Suprapubic skin (tissue), 4 donors: ENCODE results near the gene NMRAL1. TPM values are rescaled to one million over a fixed set of nuclear protein-coding genes. Genes with fewer than 3 reads are reported as not detected.

ENCODE experiments used
- DNase-seq, 2 donors: peaks; one replicate each; pipeline ENCODE4 v3.0.0-alpha.2; 2019; ENCODE audit warnings: low spot score in 2 of 2
- H3K27ac ChIP-seq: fragments of 200-600 bp; sonication (generic); one replicate; pipeline ENCODE4 v1.5.1; 2019
- H3K27me3 ChIP-seq: fragments of 200-600 bp; sonication (generic); one replicate; pipeline ENCODE4 v1.5.1; 2019
- H3K36me3 ChIP-seq: fragments of 200-600 bp; sonication (generic); one replicate; pipeline ENCODE4 v1.5.1; 2019
- H3K4me1 ChIP-seq: fragments of 200-600 bp; sonication (generic); one replicate; pipeline ENCODE4 v1.5.1; 2019
- H3K4me3 ChIP-seq: fragments of 200-600 bp; sonication (generic); one replicate; pipeline ENCODE4 v1.5.1; 2019; ENCODE audit warnings: mild to moderate bottlenecking
- H3K9me3 ChIP-seq: fragments of 200-600 bp; sonication (generic); one replicate; pipeline ENCODE4 v1.5.1; 2019
- CTCF ChIP-seq, 2 donors: fragments of 200-600 bp in 1 of 2; fragments of 450-650 bp in 1 of 2; sonication (generic) in 1 of 2; IDR thresholded peaks; one replicate each; pipeline ENCODE4 v1.5.1; 2016 to 2019; ENCODE audit warnings: antibody characterized with exemption in 2 of 2, mild to moderate bottlenecking in 1 of 2, moderate library complexity in 1 of 2
- EP300 ChIP-seq: sonication (generic); formaldehyde crosslinking; IDR thresholded peaks from one replicate; pipeline ENCODE4 v1.6.1; 2017; ENCODE audit warnings: antibody characterized with exemption
- POLR2A ChIP-seq, 2 donors: fragments of 450-650 bp; IDR thresholded peaks; one replicate each; pipeline ENCODE4 v1.6.1; 2017; ENCODE audit warnings: antibody characterized with exemption in 2 of 2, mild to moderate bottlenecking in 2 of 2, moderate library complexity in 2 of 2
- POLR2AphosphoS5 ChIP-seq, 3 donors: sonication (generic); formaldehyde crosslinking; IDR thresholded peaks; one replicate each; pipeline ENCODE4 v1.6.1; 2017; ENCODE audit warnings: antibody characterized with exemption in 3 of 3
- WGBS: methylation state at CpG from one replicate; pipeline ENCODE4 v1.1.5; 2018; 5-methylcytosine and 5-hydroxymethylcytosine counted together
- total RNA-seq, 4 donors: library from RNA; depleted of rRNA; stranded (reverse); fragments of >200 nt; gene quantifications; one replicate each; pipeline ENCODE4 v1.1.0, GENCODE V29; 2016

NMRAL1 gene
- total RNA-seq, 4 donors from 2014 or later, result 52.7 to 72.3 (median 61.6) TPM

- DNase-seq, result no peak
- WGBS, result 83% methylated on average over 6 of the region's 8 CpGs
- H3K27ac ChIP-seq, result peak overlapping the region; percentile 5
- H3K36me3 ChIP-seq, result peaks cover 23% of the 10 kb centered on the region
- no peaks in the 10 kb centered on the region for H3K27me3 ChIP-seq
- H3K9me3 ChIP-seq, result no peaks in the 10 kb centered on the region
- TF ChIP-seq POLR2A (IDR thresholded peaks at IDR 0.05) (no peak), EP300 (no peak), CTCF (IDR thresholded peaks at IDR 0.05) (no peak), POLR2AphosphoS5 (IDR thresholded peaks at IDR 0.05) (no peak)
- H3K4me1 ChIP-seq, result peaks cover 56% of the 10 kb centered on the region
- no peak overlapping the region for H3K4me3 ChIP-seq
Measured at GRCh38 chr16:4412159-4412558, 62.3 kb downstream of the NMRAL1 start.

Other genes with a start within 250 kb of the NMRAL1 start
- gene SRL, start 232.5 kb downstream of the NMRAL1 start, total RNA-seq, result 1 to 10 TPM in 1 of 4 donors, under 1 TPM in 3; 0.16 to 1.4 (median 0.52) TPM
- 10 to 100 TPM; 12.0 to 18.3 (median 14.9) TPM for gene TFAP4, start 201.6 kb downstream of the NMRAL1 start, total RNA-seq
- 1 to 10 TPM; 1.1 to 3.1 (median 2.3) TPM for gene GLIS2, start 158.6 kb downstream of the NMRAL1 start, total RNA-seq
- gene PAM16, start 123.3 kb downstream of the NMRAL1 start, total RNA-seq, result 10 to 100 TPM; 23.8 to 54.7 (median 46.1) TPM
- gene VASN, start 102.8 kb downstream of the NMRAL1 start, total RNA-seq, result 10 to 100 TPM; 10.8 to 23.3 (median 22.3) TPM
- 10 to 100 TPM; 18.8 to 29.6 (median 25.7) TPM for gene CORO7, start 58.0 kb downstream of the NMRAL1 start, total RNA-seq
- 10 to 100 TPM; 41.1 to 70.9 (median 48.7) TPM for gene DNAJA3, start 48.8 kb downstream of the NMRAL1 start, total RNA-seq
- gene HMOX2, start 1.8 kb upstream of the NMRAL1 start, total RNA-seq, result 10 to 100 TPM; 43.6 to 64.3 (median 52.7) TPM
- gene CDIP1, start 64.1 kb upstream of the NMRAL1 start, total RNA-seq, result 10 to 100 TPM; 14.7 to 30.0 (median 21.3) TPM
- gene C16orf96, start 81.7 kb upstream of the NMRAL1 start, total RNA-seq, result 1 to 10 TPM in 1 of 4 donors, under 1 TPM in 3; 0.15 to 1.2 (median 0.33) TPM
- gene UBALD1, start 140.3 kb upstream of the NMRAL1 start, total RNA-seq, result 10 to 100 TPM; 11.5 to 29.7 (median 15.2) TPM
- 10 to 100 TPM; 30.8 to 58.2 (median 44.8) TPM for gene MGRN1, start 150.2 kb upstream of the NMRAL1 start, total RNA-seq
- gene NUDT16L1, start 218.9 kb upstream of the NMRAL1 start, total RNA-seq, result 10 to 100 TPM; 19.9 to 32.7 (median 24.6) TPM